Caki2 (cell line): ENCODE data around the gene GUCD1. TPM values are rescaled to one million over a fixed set of nuclear protein-coding genes. Genes with fewer than 3 reads are reported as not detected.
"Not testable (repeated sequence)": the region's sequence is repeated elsewhere in the genome, so short reads cannot be mapped to it uniquely, and the experiment has no call there.

Source experiments
- DNase-seq: peaks from one replicate; pipeline ENCODE4 v3.0.0-alpha.2; 2015; ENCODE audit warnings: low read depth
- in situ Hi-C: cut with HindIII; loops from 2 replicates; pipeline ENCODE4 v1.10.0; 2016; ENCODE audit warnings: low sequenced_read_pairs, low pct_unique_long_range_greater_than_20kb, mixed read lengths
- total RNA-seq: library from RNA; depleted of rRNA; stranded (reverse); fragments of >200 nt; shearing (Covaris generic); gene quantifications from 2 replicates; pipeline ENCODE4 v1.2.3, GENCODE V29; 2014; ENCODE audit warnings: low replicate concordance; rRNA removed

The GUCD1 gene
- total RNA-seq = 209 and 238 TPM in 2 replicates

DNA sequence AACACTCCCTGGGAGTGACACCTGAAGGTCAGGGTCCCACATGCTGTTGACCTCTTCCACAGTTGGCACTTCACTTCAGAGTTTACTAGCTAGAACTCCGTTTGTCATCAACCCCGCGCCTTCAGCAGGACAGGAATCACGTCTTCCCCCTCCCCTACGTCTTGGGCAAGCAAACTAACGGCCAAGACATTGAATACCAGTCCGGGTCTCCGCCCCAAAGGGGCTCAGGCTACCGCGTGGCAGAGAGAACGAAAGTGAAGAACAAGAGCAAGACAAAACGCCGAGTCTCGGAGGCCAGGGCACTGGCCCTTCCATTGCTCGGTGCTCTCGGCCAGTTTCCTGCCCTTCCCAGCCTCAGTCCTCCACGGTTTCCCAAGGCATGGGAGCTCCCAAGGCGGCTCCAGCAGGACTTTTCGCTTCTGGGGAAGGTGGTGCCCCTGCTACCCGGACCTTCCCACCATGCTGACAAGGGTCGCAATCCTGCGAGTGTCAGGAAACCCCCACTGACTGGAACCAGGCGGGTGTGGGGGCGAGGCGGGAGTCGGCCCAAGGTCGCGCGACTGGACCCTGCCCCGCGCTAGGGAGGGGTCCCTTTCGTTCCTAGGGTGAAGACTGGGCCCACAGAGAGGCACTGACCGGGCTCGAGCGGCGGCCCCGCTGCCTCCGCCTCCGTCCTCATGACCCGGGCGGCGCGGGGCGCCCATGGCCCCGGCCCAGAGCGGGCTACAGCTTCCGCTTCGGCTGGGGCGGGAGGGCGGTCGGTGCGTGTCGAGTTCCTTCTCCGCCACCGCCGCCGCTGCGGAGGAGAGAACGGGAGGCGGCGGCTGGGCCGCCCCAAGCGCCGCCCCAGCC, at the start of gene GUCD1:
Gene GUCD1, minus strand, starts transcription at position 826 of the 852 bp plus-strand sequence. Its CDS starts 147 bp downstream, at position 679.
- no peak for DNase-seq
- in situ Hi-C loops = no loop called here

DNA sequence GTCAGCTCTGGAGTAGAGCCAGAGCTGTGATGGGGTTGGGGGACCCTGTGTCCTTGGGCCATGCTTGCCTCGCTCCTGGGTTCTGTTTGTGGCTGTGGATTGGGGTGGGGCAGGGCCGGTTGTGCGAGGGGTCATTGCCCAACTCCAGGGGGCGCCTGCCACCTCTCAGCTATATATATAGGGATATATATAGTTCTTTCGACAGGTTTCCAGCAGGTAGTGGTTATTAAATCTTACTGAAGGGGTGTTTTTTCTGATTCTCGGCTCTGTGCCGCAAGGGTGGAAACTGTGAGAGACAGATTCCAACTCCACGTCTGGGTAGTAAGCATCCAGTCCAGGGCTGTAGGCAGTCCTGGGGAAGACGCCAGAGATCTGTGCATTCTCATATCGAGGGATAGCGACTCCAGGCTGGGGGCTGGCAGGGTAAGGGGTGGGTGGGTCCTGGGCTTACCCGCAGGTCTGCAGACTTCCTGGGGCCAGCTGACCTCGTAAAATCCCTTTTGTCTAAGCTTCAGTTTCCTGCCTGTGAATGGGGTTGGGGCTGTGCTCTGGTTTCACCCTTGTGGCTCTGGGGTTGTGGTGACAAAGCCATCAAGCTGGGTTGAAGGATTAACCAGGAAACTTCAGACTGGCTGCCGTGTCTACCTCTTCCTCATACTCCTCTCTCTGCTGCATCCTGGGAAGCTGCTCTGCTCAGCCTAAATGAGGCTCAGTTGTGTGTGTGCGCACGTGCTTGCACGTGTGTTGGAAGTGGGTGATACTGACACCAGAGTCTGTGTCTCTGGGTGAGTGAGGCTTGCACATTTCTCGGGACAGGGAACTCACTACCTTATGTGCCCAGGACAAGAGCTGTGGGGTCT, 49.1 kb upstream of the GUCD1 start:
- in situ Hi-C loops = not testable (repeated sequence)
- DNase-seq = peak; percentile 69

DNA sequence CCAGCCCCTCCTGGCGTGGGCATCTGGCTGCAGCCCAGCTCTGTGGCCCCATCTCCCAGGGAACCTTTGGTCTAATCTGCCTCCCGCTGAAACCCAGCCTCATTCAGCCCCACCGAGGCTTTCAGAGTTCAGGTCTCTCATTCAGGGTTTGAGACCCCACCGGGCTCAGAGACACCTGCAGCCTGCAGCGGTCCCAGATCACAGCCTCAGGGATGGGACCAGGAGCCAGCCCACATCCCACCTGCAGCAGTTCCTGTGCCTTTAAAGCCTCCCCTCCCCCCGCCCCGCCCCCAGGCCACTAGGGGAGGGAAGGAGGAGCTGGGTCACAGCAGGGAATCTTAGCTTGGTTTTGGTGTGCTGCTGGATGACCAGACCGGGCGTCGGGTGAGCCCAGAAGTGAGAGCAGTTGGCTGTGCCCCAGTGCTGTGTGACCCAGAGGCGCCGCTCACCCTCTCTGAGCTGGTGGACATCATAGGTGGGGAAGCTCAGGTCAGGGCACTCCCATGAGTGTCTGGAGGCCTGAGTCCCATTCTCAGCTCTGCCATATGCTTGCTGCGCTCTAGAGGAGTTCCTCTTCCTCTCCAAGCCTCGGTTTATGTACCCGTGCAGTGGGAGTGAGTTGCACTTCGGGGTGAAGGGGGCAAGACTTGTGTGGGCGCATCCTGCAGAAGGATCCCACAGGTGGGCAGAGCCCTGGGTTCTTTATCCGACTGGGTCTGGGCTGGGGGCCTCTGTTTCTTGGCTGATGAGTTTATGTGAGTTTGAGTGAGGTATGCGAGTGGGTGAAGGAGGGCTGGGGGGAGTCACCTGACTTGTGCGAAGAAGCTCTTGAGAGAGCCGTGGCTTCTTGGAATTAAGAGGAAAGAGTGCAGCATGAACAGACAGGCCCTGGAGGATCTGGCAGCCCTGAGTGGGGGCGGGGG, 48.2 kb upstream of the GUCD1 start, which contains the start of gene GGT1:
Gene GGT1, plus strand, starts transcription at position 347 of the 923 bp plus-strand sequence. CDS start 7,889 bp downstream, outside the sequence.
- in situ Hi-C loops = not testable (repeated sequence)
- DNase-seq = peak; percentile 74

DNA sequence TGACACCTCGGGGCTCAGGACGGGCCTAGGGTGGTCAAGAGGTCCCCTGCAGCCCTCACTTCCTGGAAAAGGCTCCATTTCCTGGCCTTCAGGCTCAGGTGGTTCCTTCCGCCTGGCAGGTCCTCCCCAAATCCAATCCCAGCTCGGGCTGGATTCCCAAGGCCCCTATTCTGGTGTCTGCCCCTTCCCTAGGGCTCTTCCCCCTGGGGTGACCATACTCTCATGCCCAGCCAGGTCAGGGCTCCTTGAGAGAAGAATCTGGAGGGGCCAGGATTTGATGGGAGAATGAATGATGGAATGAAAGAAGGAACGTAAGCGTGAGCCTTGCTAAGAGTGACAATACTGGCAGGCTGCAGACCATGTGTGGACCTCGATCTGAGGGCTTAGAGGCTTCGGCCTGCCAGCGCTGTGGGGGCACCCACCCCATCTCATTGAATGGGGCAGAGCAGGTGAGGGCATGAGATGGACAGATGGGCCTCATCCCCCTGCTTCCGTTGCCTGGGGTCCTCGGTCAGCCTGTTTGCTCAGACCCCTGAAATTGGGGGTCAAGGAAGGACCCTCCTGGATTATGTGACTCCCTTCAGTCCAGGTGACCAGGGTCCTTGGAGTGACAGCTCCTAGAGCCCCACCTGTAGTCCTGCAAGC, 47.3 kb upstream of the GUCD1 start:
- DNase-seq, in situ Hi-C loops: not testable (repeated sequence)

DNA sequence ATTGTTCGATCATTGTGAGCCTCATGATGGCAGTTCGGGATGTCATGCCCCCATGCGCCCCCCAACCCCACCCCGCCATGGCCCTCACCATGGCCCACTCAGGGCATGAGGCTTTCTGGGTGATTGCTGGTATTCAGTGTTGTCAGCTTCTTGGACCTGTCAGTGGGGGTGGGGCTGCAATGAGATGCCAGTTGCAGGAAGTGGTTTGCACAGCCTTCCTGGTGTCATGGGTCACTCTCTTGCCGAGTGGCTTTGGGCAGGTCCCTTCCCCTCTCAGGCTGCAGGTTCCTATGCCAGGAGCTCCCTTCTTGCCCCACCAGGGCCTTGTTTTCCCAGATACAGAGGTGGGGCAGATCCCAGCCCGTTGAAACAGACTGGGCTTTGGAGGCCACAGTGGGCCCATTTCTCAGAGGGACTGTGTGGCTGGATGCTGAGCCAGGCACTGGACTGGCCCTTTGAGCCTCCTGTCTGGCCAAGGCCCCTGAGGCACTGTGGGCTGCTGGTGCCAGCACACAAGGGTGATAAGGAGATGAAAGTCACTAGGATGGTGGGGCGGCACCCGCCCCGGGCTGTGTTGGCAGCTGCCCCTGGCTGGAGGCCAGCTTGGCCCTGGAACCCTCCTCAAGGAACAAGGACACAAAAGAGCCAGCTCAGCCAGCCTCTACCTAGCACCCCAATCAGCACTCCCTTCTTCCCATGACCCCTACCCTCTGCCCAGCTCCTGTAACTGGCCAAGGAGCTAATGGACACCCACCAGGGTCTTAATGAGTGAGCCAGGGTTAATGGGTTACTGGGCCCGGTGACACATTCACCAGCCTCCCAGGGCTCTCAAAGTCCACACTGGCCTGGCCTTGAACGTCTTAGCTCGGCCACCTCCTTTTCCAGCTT, 46.5 kb upstream of the GUCD1 start:
- peak; percentile 92 for DNase-seq

DNA sequence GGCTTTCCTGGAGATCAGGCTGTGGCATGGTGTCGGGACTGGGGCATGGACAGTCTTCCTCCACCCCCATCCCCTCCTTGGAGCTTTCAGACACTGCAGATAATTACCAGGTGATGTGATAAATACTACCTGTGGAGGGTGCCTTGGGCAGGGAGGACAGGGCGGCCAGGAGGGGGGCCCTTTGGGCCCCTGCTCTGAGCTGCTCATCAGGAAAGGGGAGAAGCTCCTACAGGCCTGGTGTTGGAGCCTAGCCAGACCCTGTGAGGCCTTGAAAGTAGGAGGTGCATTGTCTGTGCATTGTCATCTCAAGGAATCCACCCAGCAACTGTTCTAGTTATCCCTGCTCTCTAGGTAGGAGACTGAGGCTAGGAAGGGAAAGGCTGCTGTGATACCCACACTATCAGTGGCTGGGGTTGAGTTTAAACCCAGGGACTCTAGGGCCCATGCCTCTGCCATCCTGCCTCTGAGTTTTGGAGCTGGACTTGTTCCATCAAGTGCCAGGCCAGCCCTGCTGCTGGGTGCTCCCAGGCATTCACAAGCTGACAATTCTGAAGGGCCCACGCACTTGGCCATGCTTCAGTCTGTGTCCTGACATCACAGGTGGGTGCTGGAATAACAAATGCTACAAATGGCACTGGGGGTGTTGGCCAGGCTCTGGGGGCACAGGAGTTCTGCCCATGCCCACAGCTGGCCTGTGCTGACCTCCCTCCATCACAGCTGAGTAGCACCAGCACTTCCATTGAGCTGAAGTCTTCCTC, 45.2 kb upstream of the GUCD1 start:
- in situ Hi-C loops = not testable (repeated sequence)

More for the DNA sequence above, 46.5 kb upstream of the GUCD1 start:
- in situ Hi-C loops = no loop called here

DNA sequence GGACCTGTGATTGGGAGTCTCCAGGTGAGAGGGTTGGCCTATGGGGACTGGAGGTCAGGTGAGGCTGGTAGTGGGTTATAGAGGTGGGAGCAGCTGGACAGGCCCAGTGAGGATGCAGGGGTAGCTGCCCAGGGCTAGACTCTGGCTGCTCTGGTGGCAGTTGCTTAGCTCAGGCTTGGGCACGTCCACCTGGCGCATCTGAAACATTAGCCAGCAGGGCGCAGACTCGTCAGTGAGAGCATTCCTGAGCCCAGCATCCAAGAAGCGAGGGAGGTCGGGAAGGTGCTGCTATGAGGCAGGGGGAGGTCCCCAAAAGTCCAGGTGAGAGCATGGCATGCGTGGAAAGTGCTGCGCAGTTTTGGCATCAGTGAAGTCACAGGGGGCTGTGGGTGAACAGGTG, 44.6 kb upstream of the GUCD1 start:
- in situ Hi-C loops = no loop called here
- DNase-seq = no peak

More for the DNA sequence above, 45.2 kb upstream of the GUCD1 start:
- DNase-seq = peak; percentile 39

DNA sequence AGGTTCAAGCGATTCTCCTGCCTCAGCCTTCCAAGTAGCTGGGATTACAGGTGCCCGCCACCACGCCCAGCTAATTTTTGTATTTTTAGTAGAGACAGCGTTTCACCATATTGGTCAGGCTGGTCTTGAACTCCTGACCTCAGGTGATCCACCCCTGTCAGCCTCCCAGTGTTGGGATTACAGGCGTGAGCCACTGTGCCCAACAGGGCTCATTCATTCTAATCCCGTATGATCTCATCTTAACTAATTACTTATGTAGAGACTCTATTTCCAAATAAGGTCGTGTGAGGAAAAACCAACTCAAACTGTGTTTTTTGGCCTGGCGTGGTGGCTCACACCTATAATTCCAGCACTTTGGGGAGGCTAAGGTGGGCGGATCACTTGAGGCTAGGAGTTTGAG, 42.1 kb upstream of the GUCD1 start:
- DNase-seq, in situ Hi-C loops: not testable (repeated sequence)

DNA sequence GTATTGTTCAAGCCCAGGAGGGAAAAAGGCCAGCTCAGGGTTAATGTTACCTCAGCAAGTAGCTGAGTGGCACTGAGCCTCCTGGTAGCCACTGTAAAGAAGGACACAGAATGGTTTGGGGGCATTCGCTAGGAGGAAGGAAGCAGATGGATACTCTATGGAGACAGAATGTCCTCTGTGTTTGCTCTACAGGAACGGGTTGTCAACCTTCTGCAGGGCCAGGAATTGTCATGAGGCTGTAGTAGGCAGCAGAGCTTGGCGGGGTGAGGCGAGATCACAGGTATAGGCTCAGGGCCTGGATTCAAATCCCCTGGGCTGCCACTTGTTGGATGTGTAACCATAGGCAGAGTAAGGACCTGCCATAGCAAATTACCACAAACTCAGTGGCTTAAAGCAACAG, 40.9 kb upstream of the GUCD1 start:
- in situ Hi-C loops = no loop called here

DNA sequence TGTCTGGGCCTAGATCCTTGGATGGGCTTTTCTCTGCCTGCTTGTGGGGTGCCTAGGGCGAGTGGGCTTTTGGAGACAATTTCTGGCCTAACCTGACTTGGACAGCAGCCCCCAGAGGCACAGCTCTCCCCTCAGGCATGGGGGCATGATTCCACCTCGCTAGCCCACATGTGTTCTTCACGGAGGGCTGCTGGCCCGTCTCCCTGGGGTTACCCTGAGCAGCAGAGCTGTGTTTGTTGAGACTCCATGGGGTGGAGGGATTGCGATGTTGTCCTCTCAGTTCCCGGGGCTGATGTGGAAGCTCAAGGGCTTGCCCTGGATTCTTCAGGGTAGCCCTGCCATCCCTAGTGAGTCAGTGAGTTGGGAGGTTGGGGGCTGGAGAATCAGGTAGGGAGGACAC, 40.3 kb upstream of the GUCD1 start:
- in situ Hi-C loops = no loop called here
- DNase-seq = no peak

More for the DNA sequence above, 40.9 kb upstream of the GUCD1 start:
- no peak for DNase-seq

DNA sequence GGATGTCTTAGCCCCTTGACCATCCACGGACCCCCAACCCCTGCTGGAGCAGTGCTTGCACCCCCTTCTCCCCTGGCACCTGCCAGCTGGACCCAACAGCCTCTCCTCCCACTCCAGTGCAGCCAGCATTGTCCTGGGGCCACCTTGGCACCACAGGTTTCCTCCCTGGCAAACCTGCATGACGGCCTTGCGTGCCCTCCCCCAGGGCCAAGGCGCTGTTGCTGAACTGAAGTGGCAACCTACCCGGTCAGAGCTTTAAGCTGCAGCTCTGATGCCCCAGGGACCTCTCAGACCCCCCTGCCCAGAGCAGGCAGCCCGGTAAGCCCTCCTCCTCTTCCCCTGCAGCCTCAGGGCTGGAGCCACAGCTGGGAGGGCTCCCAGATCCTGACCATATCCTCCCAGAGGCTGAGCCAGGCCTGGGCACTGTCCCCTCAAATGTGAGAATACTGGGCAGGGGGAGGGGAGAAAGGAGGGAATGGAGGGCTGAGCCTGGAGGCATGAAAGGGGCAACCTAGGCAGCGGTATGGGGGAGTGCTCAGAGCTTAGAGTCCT, 39.7 kb upstream of the GUCD1 start:
- no peak for DNase-seq
- in situ Hi-C loops = no loop called here

DNA sequence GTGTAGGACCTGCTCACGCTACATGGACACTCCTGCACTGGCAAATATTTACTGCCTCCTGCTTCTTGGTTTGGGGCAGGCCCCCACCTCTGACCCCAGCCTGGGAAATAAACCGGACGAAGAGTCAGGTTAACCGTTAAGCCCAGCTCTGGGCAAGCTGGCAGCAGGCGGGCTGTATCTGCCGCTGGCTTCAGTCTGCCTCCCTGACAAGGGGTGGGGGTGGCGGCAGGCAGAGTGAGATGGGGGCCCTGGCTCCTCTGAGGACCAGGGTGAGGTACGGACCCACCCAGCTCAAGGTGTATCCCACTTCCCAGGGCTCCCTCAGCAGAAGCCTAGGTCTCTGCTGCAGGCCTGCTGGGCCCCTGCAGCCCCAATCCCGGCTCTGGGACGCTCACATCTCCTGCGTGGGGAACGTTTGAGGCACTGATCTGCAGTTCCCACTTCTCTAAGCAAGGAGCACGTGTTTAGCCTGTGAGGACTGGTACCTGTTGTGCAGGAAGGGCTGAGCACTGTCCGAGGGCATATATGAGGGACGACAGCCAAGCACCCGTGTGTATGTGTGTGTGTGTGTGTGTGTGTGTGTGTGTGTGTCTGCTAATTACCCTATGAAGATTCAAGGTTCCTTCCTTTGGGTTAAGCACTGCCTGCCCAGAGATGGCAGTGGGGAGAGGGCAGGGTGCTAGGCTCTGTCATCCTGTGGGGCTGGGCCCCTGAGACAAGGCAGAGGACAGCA, 39.1 kb upstream of the GUCD1 start:
- in situ Hi-C loops = no loop called here
- DNase-seq = no peak

DNA sequence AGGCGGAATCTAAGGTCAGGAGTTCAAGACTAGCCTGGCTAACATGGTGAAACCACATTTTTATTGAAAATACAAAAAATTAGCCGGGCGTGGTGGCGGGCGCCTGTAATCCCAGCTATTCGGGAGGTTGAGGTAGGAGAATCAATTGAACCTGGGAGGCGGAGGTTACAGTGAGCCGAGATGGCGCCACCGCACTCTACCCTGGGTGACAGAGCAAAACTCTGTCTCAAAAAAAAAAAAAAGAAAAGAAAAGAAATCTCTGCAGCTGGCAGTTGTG, 38.6 kb upstream of the GUCD1 start:
- DNase-seq, in situ Hi-C loops: not testable (repeated sequence)

DNA sequence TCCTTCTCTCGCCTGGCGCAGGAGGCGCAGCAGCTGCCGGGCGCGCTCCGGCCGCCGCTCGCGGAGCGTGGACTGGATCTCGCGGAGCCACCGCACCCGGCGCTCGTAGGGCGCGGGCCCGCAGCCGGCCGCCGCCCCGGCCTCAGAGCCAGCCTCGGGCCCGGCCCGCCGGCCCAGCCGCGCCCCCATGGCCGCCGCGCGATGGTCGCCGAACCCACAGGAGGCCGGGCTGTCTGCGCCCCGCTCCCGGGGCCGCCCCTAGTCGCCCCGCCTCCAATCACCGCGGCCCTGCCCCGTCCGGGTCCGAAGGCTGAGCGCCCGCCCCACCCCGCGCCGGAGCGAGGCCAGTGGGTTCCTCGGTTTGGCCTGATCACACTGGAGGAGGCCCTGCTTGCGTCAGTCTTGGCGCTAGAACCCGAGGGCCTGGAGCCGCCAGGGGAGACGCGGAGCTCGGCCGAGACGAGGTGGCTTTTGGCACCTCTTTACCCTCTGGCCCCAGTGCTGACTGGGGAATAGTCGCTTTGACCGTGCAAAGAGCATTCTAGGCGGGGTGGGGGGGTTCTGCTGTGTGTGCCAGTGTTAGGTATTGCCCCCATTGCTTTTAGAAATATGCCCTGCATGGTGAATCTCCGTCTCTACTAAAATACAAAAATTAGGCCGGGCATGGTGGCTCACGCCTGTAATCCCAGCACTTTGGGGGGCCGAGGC, 38.1 kb upstream of the GUCD1 start, which contains the start of gene LRRC75B:
Gene LRRC75B, minus strand, starts transcription at position 223 of the 708 bp plus-strand sequence. Its CDS starts 34 bp downstream, at position 189.
- in situ Hi-C loops = no loop called here
- DNase-seq = peak; percentile 84
